ENCODE measurements around the gene CKAP4. TPM values are rescaled to one million over a fixed set of nuclear protein-coding genes. Genes with fewer than 3 reads are reported as not detected.
A peak's percentile ranks its signal among the peaks of the same experiment; 100 is the strongest.

Gene CKAP4
- total and polyA plus RNA-seq, 12 donors = 12.9 to 63.2 (median 45.5) TPM

DNA sequence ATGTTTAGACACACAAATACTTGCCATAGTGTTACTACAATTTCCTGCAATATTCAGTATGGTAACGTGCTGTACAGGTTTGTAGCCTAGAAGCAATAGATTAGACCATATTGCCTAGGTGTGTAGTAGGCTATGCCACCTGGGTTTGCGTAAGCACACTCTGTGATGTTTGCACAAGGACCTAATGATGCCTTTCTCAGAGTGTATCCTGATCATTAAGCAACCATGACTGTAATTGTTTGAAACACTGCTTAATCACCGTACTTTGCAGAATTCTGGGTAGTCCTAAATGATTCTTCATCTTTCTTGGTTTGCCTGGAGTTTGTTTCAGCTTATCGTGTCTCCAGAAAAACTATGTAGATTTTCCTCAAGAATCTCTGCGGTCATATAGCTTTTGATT, 43.5 kb upstream of the CKAP4 start:
- no peaks in the 10 kb centered on the region for H3K27me3 ChIP-seq
- no peak for ATAC-seq
- DNase-seq = no peak
- H3K4me3 ChIP-seq = no peak overlapping the region
- no peak overlapping the region for H3K27ac ChIP-seq
- WGBS, 2 donors = 75 to 78% methylated on average over 5 of the region's 5 CpGs
- H3K4me1 ChIP-seq = peaks cover 0 to 14% (median 0%) of the 10 kb centered on the region in 9 donors
- TF ChIP-seq, protein P1, sequence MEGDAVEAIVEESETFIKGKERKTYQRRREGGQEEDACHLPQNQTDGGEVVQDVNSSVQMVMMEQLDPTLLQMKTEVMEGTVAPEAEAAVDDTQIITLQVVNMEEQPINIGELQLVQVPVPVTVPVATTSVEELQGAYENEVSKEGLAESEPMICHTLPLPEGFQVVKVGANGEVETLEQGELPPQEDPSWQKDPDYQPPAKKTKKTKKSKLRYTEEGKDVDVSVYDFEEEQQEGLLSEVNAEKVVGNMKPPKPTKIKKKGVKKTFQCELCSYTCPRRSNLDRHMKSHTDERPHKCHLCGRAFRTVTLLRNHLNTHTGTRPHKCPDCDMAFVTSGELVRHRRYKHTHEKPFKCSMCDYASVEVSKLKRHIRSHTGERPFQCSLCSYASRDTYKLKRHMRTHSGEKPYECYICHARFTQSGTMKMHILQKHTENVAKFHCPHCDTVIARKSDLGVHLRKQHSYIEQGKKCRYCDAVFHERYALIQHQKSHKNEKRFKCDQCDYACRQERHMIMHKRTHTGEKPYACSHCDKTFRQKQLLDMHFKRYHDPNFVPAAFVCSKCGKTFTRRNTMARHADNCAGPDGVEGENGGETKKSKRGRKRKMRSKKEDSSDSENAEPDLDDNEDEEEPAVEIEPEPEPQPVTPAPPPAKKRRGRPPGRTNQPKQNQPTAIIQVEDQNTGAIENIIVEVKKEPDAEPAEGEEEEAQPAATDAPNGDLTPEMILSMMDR (IDR thresholded peaks at IDR 0.05) = no peak
- H3K36me3 ChIP-seq = no peaks in the 10 kb centered on the region
- no peaks in the 10 kb centered on the region for H3K9me3 ChIP-seq
- intact Hi-C loops (cut with DNase I) = no loop called here

GRCh38 chr12:106290666-106291065, 42.8 kb upstream of the CKAP4 start:
- H3K36me3 ChIP-seq = no peaks in the 10 kb centered on the region
- TF ChIP-seq, protein P1 (IDR thresholded peaks at IDR 0.05) = no peak
- DNase-seq = no peak
- no peaks in the 10 kb centered on the region for H3K27me3 ChIP-seq
- no peak overlapping the region for H3K27ac ChIP-seq
- H3K4me1 ChIP-seq = peaks cover 0 to 19% (median 0%) of the 10 kb centered on the region in 9 donors
- intact Hi-C loops (cut with DNase I) = no loop called here
- ATAC-seq = no peak
- H3K9me3 ChIP-seq = no peaks in the 10 kb centered on the region
- whole genome bisulfite sequencing, 2 donors = 67 to 76% methylated on average over 2 of the region's 2 CpGs
- no peak overlapping the region for H3K4me3 ChIP-seq

DNA sequence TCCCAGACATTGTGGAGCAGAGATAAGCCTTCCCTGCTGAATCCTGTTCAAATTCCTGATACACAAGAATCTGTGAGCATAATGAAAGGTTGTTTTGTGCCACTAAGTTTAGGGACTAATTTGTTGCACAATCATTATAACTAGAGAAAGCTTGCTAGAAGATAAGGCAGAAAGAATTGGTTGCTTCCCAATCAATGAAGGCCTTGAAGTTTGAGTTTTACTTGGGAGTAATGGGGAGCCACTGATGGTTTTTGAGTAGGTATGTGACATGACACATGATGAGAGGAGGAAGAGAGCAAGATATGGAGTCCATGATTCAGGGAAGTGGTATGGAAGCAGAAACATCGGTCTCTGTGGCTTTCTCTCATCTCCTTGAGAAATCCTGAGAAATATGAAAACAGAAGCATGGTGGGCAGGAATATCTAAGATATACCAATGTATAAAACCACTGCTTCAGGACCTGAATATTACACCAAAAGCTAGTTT, 41.4 kb upstream of the CKAP4 start:
- TF ChIP-seq, protein P1 (IDR thresholded peaks at IDR 0.05) = no peak
- intact Hi-C loops (cut with DNase I) = loop anchor here in 1 of 10 donors (10.0 kb wide), 1 partner anchor 64 kb away; no protein-coding TSS in a partner anchor
- peaks cover 0 to 24% (median 6%) of the 10 kb centered on the region in 9 donors for H3K4me1 ChIP-seq
- no peak for ATAC-seq
- no peak overlapping the region for H3K4me3 ChIP-seq
- no peaks in the 10 kb centered on the region for H3K9me3 ChIP-seq
- H3K27ac ChIP-seq = peak overlapping the region in 1 of 10 donors; percentile 57
- H3K36me3 ChIP-seq = no peaks in the 10 kb centered on the region
- WGBS, 2 donors = 63 to 89% methylated on average over 1 of the region's 1 CpG
- no peaks in the 10 kb centered on the region for H3K27me3 ChIP-seq
- no peak for DNase-seq

DNA sequence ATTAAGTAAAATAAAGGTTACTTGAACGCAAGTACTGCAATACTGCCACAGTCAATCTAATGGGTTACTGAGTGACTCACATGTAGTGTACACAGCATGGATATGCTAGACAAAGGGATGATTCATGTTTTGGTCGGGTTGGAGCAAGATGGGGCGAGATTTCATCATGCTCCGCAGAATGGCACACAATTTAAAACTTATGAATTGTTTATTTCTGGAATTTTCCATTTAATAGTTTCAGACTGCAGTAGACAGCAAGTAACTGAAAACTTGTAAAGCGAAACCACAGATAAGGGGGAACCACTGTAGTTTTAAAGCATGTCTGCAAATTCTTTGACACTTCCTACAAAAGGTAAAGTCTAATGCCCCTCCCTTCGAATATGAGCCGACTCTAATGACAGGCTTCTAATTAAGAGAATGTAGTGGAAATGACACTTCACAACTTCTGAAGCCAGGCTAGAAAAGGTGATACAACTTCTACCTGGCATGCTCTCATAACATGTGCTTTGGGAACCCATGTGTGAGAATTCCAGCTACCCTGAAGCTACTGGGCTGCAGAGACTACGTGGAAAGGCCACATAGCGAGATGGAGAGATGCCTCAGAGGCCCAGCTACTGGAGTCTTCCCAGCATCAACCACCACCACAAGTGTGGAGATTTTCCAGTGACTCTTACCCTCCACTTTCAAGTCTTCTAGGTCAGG, 40.8 kb upstream of the CKAP4 start:
- no peak overlapping the region for H3K4me3 ChIP-seq
- intact Hi-C loops (cut with DNase I) = loop anchor here in 1 of 10 donors (10.0 kb wide), 1 partner anchor 64 kb away; no protein-coding TSS in a partner anchor
- DNase-seq (no peak), ATAC-seq (no peak)
- no peaks in the 10 kb centered on the region for H3K27me3 ChIP-seq
- peaks cover 0 to 28% (median 11%) of the 10 kb centered on the region in 9 donors for H3K4me1 ChIP-seq
- TF ChIP-seq, protein P1 (IDR thresholded peaks at IDR 0.05) = no peak
- no peaks in the 10 kb centered on the region for H3K36me3 ChIP-seq
- WGBS, 2 donors = 80 to 90% methylated on average over 9 of the region's 9 CpGs
- H3K9me3 ChIP-seq = no peaks in the 10 kb centered on the region
- H3K27ac ChIP-seq = peak overlapping the region in 1 of 10 donors; percentile 57

All from heart right ventricle (tissue), 16 donors.